A549 (cell line): ENCODE results near the gene TRIM26. TPM values are rescaled to one million over a fixed set of nuclear protein-coding genes. Genes with fewer than 3 reads are reported as not detected.

Source experiments
- ATAC-seq, 2 experiments: fragments of 200-7000 bp in 1 of 2; fragments of >200 bp in 1 of 2; cut with Nextera tagmentation in 1 of 2; cut with Tn5 transposase in 1 of 2; 3 replicates each; pipeline versions ENCODE4 v1.8.0 to v1.9.1; 2018 to 2020; ENCODE audit warnings: mild to moderate bottlenecking in 1 of 2, moderate library complexity in 1 of 2
- CTCF ChIA-PET: fragments of 300-600 bp; sonication (Branson Sonifier 250); formaldehyde crosslinking; extraction: SDS; loops from one replicate; lab custom pipeline; 2021; ENCODE audit warnings: antibody characterized with exemption, inconsistent platforms; lab: Yijun Ruan, JAX
- POLR2A ChIA-PET: fragments of 350-600 bp; formaldehyde crosslinking; extraction: SDS; loops from one replicate; lab custom pipeline; 2021; ENCODE audit warnings: antibody characterized with exemption, inconsistent platforms; lab: Yijun Ruan, JAX
- DNase-seq, 2 experiments: peaks; one replicate each; pipeline versions ENCODE4 v3.0.0 to v3.0.0-alpha.2; 2011 to 2016; ENCODE audit warnings: low read depth in 1 of 2, low spot score in 1 of 2
- FAIRE-seq: peaks from 2 replicates; lab custom pipeline; 2011; peaks lifted over from hg19 to GRCh38; lab: Jason Lieb, UNC
- H3K27ac ChIP-seq, 2 experiments: fragments of >200 bp; sonication (Bioruptor Twin); formaldehyde crosslinking; 3 replicates each; pipeline ENCODE4 v1.5.1; 2016 to 2017
- H3K4me1 ChIP-seq: fragments of >200 bp; sonication (Bioruptor Twin); formaldehyde crosslinking; 3 replicates; pipeline ENCODE4 v1.6.1; 2016
- H3K4me2 ChIP-seq: fragments of >200 bp; sonication (Bioruptor Twin); formaldehyde crosslinking; 3 replicates; pipeline ENCODE4 v1.6.1; 2016
- H3K4me3 ChIP-seq: fragments of >200 bp; sonication (Bioruptor Twin); formaldehyde crosslinking; 3 replicates; pipeline ENCODE4 v1.5.1; 2016
- H3K9me3 ChIP-seq: fragments of >200 bp; sonication (Bioruptor Twin); formaldehyde crosslinking; 3 replicates; pipeline ENCODE4 v1.6.1; 2016
- CHD4 ChIP-seq: fragments of 200-600 bp; sonication (generic); IDR thresholded peaks from 2 replicates; pipeline ENCODE4 v1.6.1; 2016; ENCODE audit warnings: antibody characterized with exemption, mild to moderate bottlenecking, borderline replicate concordance
- EHF ChIP-seq: fragments of 250-450 bp; sonication (Bioruptor Pico); IDR thresholded peaks from 2 replicates; pipeline ENCODE4 v1.5.0; 2020; ENCODE audit warnings: mild to moderate bottlenecking
- ESRRA ChIP-seq: fragments of 150-350 bp; IDR thresholded peaks from 2 replicates; pipeline ENCODE4 v1.6.1; 2014; ENCODE audit warnings: mild to moderate bottlenecking, low read length, borderline replicate concordance
- HDAC2 ChIP-seq: fragments of 200-600 bp; sonication (generic); IDR thresholded peaks from 2 replicates; pipeline ENCODE4 v1.6.1; 2016
- JUNB ChIP-seq: fragments of >200 bp; sonication (Bioruptor Twin); formaldehyde crosslinking; IDR thresholded peaks from 2 replicates; pipeline ENCODE4 v1.6.1; 2016
- MAFK ChIP-seq: fragments of 450-650 bp; IDR thresholded peaks from 2 replicates; pipeline ENCODE4 v1.6.1; 2014; ENCODE audit not compliant: partially characterized antibody
- MYC ChIP-seq: IDR thresholded peaks from 2 replicates; pipeline ENCODE4 v1.6.1; 2012; ENCODE audit warnings: mild to moderate bottlenecking, inconsistent platforms, low read length, improper control_type of control experiment, borderline replicate concordance
- NR3C1 ChIP-seq: fragments of >200 bp; sonication (Bioruptor Twin); formaldehyde crosslinking; IDR thresholded peaks from 3 replicates; pipeline ENCODE4 v1.6.1; 2017
- PBX3 ChIP-seq: IDR thresholded peaks from 2 replicates; pipeline ENCODE4 v1.6.1; 2012
- RAD21 ChIP-seq, 2 experiments: fragments of >200 bp in 1 of 2; sonication (Bioruptor Twin) in 1 of 2; formaldehyde crosslinking in 1 of 2; IDR thresholded peaks in 1 of 2; conservative IDR thresholded peaks in 1 of 2; 2 replicates in 1 of 2; 3 replicates in 1 of 2; pipeline ENCODE4 v1.6.1; 2012 to 2018; ENCODE audit warnings: inconsistent platforms in 1 of 2
- RARB ChIP-seq: fragments of 250-450 bp; sonication (Bioruptor Pico); IDR thresholded peaks from 2 replicates; pipeline ENCODE4 v1.8.0; 2021; ENCODE audit warnings: mild to moderate bottlenecking, moderate library complexity
- RCOR1 ChIP-seq: fragments of 150-350 bp; IDR thresholded peaks from 2 replicates; pipeline ENCODE4 v1.6.1; 2014; ENCODE audit warnings: antibody characterized with exemption, low read length, low read depth
- RNF2 ChIP-seq: fragments of 200-600 bp; sonication (generic); IDR thresholded peaks from 2 replicates; pipeline ENCODE4 v1.6.1; 2016; ENCODE audit warnings: low read depth, mild to moderate bottlenecking, antibody characterized with exemption, moderate library complexity, borderline replicate concordance
- SREBF2 ChIP-seq: fragments of 450-650 bp; IDR thresholded peaks from 2 replicates; pipeline ENCODE4 v1.6.1; 2014; ENCODE audit warnings: mild to moderate bottlenecking, moderate library complexity
- USF2 ChIP-seq: fragments of 450-650 bp; IDR thresholded peaks from 2 replicates; pipeline ENCODE4 v1.6.1; 2014; ENCODE audit warnings: antibody characterized with exemption
- WGBS: methylation state at CpG from one replicate; pipeline ENCODE4 v1.1.6; 2017; ENCODE audit errors: missing lambda C conversion rate; 5-methylcytosine and 5-hydroxymethylcytosine counted together
- polyA plus RNA-seq, 4 experiments: library from polyadenylated mRNA; depleted of rRNA in 3 of 4; stranded (reverse); fragments of >200 nt; fragmentation: RNase III in 1 of 4; extraction: RNeasy Plus Mini Kit Qiagen cat#74134 plus additional on column Dnase treatment in 1 of 4; gene quantifications; 2 replicates in 3 of 4; 3 replicates in 1 of 4; pipeline ENCODE4 v1.2.3, GENCODE V29; 2011 to 2017
- TF ChIP-seq, protein P1 (sequence below): IDR thresholded peaks from 2 replicates; pipeline ENCODE4 v1.6.1; 2012; ENCODE audit warnings: low read depth, borderline replicate concordance
- TF ChIP-seq, protein P2 (sequence below): fragments of >200 bp; sonication (Bioruptor Twin); formaldehyde crosslinking; IDR thresholded peaks from 3 replicates; pipeline ENCODE4 v1.5.1; 2016
- TF ChIP-seq, protein P3 (sequence below): fragments of 250-450 bp; sonication (Bioruptor Pico); IDR thresholded peaks from 2 replicates; pipeline ENCODE4 v1.5.0; 2021; ENCODE audit warnings: mild to moderate bottlenecking, moderate library complexity, borderline replicate concordance

TRIM26 gene
- polyA plus RNA-seq, 2 of the 4 experiments (the other 2 are of a cell fraction): 30.4 TPM

DNA sequence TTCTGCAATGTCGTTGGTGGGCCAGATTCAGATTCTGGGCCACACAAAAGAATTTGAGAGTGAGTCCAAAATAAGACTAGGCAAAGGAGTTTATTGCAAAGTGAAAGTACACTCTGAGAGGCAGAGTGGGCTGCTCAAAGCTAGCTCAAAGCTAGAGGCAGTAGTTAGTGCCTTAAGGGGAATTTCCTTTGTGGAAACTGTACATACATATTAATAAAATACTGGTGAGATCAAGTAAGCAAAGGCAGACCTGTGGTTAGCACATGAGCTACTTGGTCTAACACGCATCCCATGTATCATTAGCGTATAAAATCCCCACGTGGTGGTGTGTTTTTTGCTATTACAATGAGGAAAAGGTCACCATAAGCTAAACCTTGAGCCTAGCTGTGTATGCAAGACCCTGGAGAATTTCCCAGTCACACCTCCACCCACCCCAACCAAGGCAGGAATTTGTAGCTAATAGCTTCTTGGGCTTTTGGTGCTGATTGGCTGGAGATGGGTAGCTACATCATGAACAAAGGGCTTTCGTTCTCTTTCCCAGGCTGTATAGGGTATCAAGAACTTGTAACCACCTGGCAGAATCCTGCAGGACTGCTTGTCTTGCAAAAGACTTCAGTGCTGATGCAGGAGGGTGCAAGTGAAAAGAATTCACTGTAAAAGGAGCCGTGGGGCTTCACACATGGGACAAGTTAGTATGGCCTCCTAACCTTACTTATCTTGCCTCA is 14.7 kb upstream of the TRIM26 start (continued):
- TF ChIP-seq EHF (CRISPR knock-in tag): no peak
- TF ChIP-seq NR3C1: no peak
- no peak for TF ChIP-seq MAFK
- TF ChIP-seq, protein P1, sequence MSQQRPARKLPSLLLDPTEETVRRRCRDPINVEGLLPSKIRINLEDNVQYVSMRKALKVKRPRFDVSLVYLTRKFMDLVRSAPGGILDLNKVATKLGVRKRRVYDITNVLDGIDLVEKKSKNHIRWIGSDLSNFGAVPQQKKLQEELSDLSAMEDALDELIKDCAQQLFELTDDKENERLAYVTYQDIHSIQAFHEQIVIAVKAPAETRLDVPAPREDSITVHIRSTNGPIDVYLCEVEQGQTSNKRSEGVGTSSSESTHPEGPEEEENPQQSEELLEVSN: no peak

GRCh38 chr6:30227242-30227722 is 14.1 kb upstream of the TRIM26 start:
- no peak for TF ChIP-seq RAD21 (conservative IDR thresholded peaks at IDR 0.05 in 1 of 2, IDR thresholded peaks at IDR 0.05 in 1 of 2)
- no peak for TF ChIP-seq RCOR1
- TF ChIP-seq USF2: no peak
- no peak for TF ChIP-seq SREBF2
- TF ChIP-seq CHD4: no peak
- TF ChIP-seq RNF2: no peak
- TF ChIP-seq PBX3: no peak
- TF ChIP-seq JUNB: no peak
- TF ChIP-seq MYC: no peak
- TF ChIP-seq, protein P2, sequence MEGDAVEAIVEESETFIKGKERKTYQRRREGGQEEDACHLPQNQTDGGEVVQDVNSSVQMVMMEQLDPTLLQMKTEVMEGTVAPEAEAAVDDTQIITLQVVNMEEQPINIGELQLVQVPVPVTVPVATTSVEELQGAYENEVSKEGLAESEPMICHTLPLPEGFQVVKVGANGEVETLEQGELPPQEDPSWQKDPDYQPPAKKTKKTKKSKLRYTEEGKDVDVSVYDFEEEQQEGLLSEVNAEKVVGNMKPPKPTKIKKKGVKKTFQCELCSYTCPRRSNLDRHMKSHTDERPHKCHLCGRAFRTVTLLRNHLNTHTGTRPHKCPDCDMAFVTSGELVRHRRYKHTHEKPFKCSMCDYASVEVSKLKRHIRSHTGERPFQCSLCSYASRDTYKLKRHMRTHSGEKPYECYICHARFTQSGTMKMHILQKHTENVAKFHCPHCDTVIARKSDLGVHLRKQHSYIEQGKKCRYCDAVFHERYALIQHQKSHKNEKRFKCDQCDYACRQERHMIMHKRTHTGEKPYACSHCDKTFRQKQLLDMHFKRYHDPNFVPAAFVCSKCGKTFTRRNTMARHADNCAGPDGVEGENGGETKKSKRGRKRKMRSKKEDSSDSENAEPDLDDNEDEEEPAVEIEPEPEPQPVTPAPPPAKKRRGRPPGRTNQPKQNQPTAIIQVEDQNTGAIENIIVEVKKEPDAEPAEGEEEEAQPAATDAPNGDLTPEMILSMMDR: no peak
- TF ChIP-seq RARB: no peak
- TF ChIP-seq ESRRA: no peak
- no peak for TF ChIP-seq HDAC2
- TF ChIP-seq, protein P3, sequence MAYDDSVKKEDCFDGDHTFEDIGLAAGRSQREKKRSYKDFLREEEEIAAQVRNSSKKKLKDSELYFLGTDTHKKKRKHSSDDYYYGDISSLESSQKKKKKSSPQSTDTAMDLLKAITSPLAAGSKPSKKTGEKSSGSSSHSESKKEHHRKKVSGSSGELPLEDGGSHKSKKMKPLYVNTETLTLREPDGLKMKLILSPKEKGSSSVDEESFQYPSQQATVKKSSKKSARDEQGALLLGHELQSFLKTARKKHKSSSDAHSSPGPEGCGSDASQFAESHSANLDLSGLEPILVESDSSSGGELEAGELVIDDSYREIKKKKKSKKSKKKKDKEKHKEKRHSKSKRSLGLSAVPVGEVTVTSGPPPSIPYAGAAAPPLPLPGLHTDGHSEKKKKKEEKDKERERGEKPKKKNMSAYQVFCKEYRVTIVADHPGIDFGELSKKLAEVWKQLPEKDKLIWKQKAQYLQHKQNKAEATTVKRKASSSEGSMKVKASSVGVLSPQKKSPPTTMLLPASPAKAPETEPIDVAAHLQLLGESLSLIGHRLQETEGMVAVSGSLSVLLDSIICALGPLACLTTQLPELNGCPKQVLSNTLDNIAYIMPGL (CRISPR knock-in tag): no peak
- TF ChIP-seq, all 56 proteins: peak for 0
- CTCF ChIA-PET: interaction anchor here (2.6 kb wide), 1 partner anchor 8 kb away, joined by 13 read pairs; no protein-coding TSS in a partner anchor
- H3K4me3 ChIP-seq: no peak overlapping the region
- POLR2A ChIA-PET: interaction anchor here (1.1 kb wide), 1 partner anchor 14 kb away, joined by 3 read pairs; the partner anchor contains the start of gene TRIM26
- DNase-seq (no peak), FAIRE-seq (no peak), ATAC-seq (no peak)
- H3K9me3 ChIP-seq: peaks cover 9% of the 10 kb centered on the region; the same call in 1 of the 3 replicates
- no peaks in the 10 kb centered on the region for H3K4me1 ChIP-seq
- H3K4me2 ChIP-seq: no peak overlapping the region
- 61% methylated on average over 6 of the region's 6 CpGs for WGBS
- H3K27ac ChIP-seq: no peak overlapping the region
